ENCODE measurements around the gene LSP1.

GRCh38 chr11:1871531-1871930, 18.6 kb downstream of the LSP1 start:
- TF ChIP-seq GATA2 (IDR thresholded peaks at IDR 0.05; ENCODE audit: low read depth, low read length), result no peak
- no peak for TF ChIP-seq GATA3 (IDR thresholded peaks at IDR 0.05; ENCODE audit: low read depth, low read length)
